Stimulated activated CD4-positive, alpha-beta T cell treated with anti-CD3 and anti-CD28 coated beads, Interleukin-2, amount 100 ng/mL, for 24 hours (primary cell): ENCODE results near the gene HSF2BP.
"Not testable (repeated sequence)": the region's sequence is repeated elsewhere in the genome, so short reads cannot be mapped to it uniquely, and the experiment has no call there.

Source experiments
- DNase-seq, 2 donors: peaks; one replicate each; pipeline ENCODE4 v3.0.0-alpha.2; 2020

HSF2BP gene

GRCh38 chr21:43513023-43513422 is 146.3 kb downstream of the HSF2BP start:
- not testable (repeated sequence) for DNase-seq

- DNase-seq, result not testable (repeated sequence)
Measured at GRCh38 chr21:43511209-43511608, 148.1 kb downstream of the HSF2BP start.

- not testable (repeated sequence) for DNase-seq
Measured at GRCh38 chr21:43510669-43511068, 148.6 kb downstream of the HSF2BP start.

- not testable (repeated sequence) for DNase-seq
Measured at GRCh38 chr21:43503892-43504291, 155.4 kb downstream of the HSF2BP start.

- DNase-seq, result not testable (repeated sequence)
Measured at GRCh38 chr21:43503075-43503750, 156.1 kb downstream of the HSF2BP start.

- not testable (repeated sequence) for DNase-seq
Measured at GRCh38 chr21:43502407-43503071, 156.7 kb downstream of the HSF2BP start.

GRCh38 chr21:43498924-43499323 is 160.4 kb downstream of the HSF2BP start:
- DNase-seq, result not testable (repeated sequence)

GRCh38 chr21:43498065-43498464 is 161.2 kb downstream of the HSF2BP start:
- DNase-seq, result not testable (repeated sequence)

- DNase-seq, result not testable (repeated sequence)
Measured at GRCh38 chr21:43494279-43495012, 164.8 kb downstream of the HSF2BP start.

- DNase-seq, result not testable (repeated sequence)
Measured at GRCh38 chr21:43493471-43493870, 165.8 kb downstream of the HSF2BP start.

- DNase-seq, result not testable (repeated sequence)
Measured at GRCh38 chr21:43488235-43488634, 171.1 kb downstream of the HSF2BP start.

- not testable (repeated sequence) for DNase-seq
Measured at GRCh38 chr21:43486051-43486450, 173.2 kb downstream of the HSF2BP start.

GRCh38 chr21:43485016-43485415 is 174.3 kb downstream of the HSF2BP start:
- DNase-seq, result not testable (repeated sequence)

GRCh38 chr21:43479197-43479596 is 180.1 kb downstream of the HSF2BP start:
- not testable (repeated sequence) for DNase-seq
